ENCODE results near the gene GLG1. TPM values are rescaled to one million over a fixed set of nuclear protein-coding genes. Genes with fewer than 3 reads are reported as not detected.
A peak's percentile ranks its signal among the peaks of the same experiment; 100 is the strongest.

Gene GLG1
- total RNA-seq, 1 experiment from 2014 or later = 135 TPM

DNA sequence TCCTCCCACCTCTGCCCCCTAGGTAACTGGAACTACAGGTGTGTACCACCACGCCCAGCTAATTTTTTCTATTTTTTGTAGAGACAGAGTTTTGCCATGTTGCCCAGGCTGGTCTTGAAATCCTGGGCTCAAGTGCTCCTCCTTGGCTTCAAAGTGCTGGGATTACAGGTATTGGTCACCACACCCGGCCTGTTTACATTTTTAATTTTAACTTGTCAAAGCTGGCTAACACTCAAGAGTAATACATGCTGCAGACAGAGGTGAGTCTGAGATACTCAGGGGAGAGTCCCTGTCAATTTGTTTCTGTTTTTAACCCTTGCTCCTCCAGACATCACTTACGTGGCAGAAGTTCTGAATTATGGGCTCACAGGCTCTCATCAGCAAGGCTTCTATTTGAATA lies 134.9 kb downstream of the GLG1 start:
- Mint-ChIP-seq H3K36me3 (ENCODE audit: insufficient read depth in 1 of 3, low read depth in 3 of 3) (peaks cover 46 to 94% (median 80%) of the 10 kb centered on the region in 3 experiments; a peak in 6 of 7 replicates), H3K4me1 (no peaks in the 10 kb centered on the region), H3K27me3 (ENCODE audit: low read depth) (no peaks in the 10 kb centered on the region), H3K27ac (0 out of 7 replicates have a peak overlapping the region, but pooled peaks of 1 of the 3 experiments have one; percentile 24), H3K4me3 (no peak overlapping the region), H3K9me3 (no peaks in the 10 kb centered on the region)
- no peak for DNase-seq
- Histone ChIP-seq H3K9ac (ENCODE audit: extremely low read depth, insufficient read length, low read length) (no peak overlapping the region), H3K4me2 (ENCODE audit: insufficient read depth, insufficient read length, low read length) (no peak overlapping the region), H2AK5ac (ENCODE audit: insufficient read length, low read length) (no peak overlapping the region), H3K79me1 (ENCODE audit: insufficient read depth, low read depth, low read length, poor library complexity, severe bottlenecking) (no peaks in the 10 kb centered on the region), H2BK20ac (ENCODE audit: low read depth, low read length, poor library complexity, severe bottlenecking) (no peak overlapping the region), H3K23ac (ENCODE audit: insufficient read length, low read depth, low read length) (no peak overlapping the region), H3K4ac (ENCODE audit: low read depth, low read length) (no peak overlapping the region), H2BK5ac (ENCODE audit: insufficient read length, low read length) (no peak overlapping the region), H3K27ac (ENCODE audit: insufficient read length, low read depth, low read length) (no peak overlapping the region), H4K8ac (replicated peaks; ENCODE audit: insufficient read length, low read depth, low read length) (no peak overlapping the region), H3K18ac (ENCODE audit: insufficient read length, low read depth, low read length) (no peak overlapping the region), H2BK12ac (ENCODE audit: insufficient read length, low read depth, low read length) (no peak overlapping the region), H2AFZ (ENCODE audit: low read length) (no peak overlapping the region), H2BK120ac (ENCODE audit: low read depth, low read length, poor library complexity, severe bottlenecking) (no peak overlapping the region), H4K20me1 (ENCODE audit: control insufficient read depth, insufficient read depth, insufficient read length) (no peaks in the 10 kb centered on the region), H2BK15ac (ENCODE audit: low read depth, low read length) (no peak overlapping the region), H3K14ac (ENCODE audit: insufficient read depth, low read length) (no peak overlapping the region), H3K56ac (ENCODE audit: insufficient read length, low read depth, low read length) (no peak overlapping the region), H3K27me3 (ENCODE audit: insufficient read depth, low read length) (no peaks in the 10 kb centered on the region), H3K9me3 (ENCODE audit: control insufficient read depth, low read depth, low read length) (no peaks in the 10 kb centered on the region), H4K5ac (ENCODE audit: insufficient read length, low read depth, low read length) (no peak overlapping the region), H3K79me2 (ENCODE audit: insufficient read depth, low read length) (no peaks in the 10 kb centered on the region), H4K91ac (ENCODE audit: insufficient read length, low read depth, low read length) (no peak overlapping the region), H3T11ph (ENCODE audit: low read length) (no peak overlapping the region), H3K4me1 (ENCODE audit: insufficient read depth, low read length) (no peaks in the 10 kb centered on the region), H3K23me2 (ENCODE audit: insufficient read length, low read depth, low read length, poor library complexity, severe bottlenecking) (no peaks in the 10 kb centered on the region)
- no CpG with 5 or more reads among the region's 3 CpGs for WGBS (ENCODE audit: extremely low coverage, insufficient read length, low lambda C conversion rate)
- no peak for TF ChIP-seq CTCF (conservative IDR thresholded peaks at IDR 0.05)

Data from H9 (cell line).